Lower leg skin (tissue), 4 donors: Measurements from ENCODE around the gene BAG2. TPM values are rescaled to one million over a fixed set of nuclear protein-coding genes. Genes with fewer than 3 reads are reported as not detected.

ENCODE experiments used
- DNase-seq, 2 donors: peaks; one replicate each; pipeline ENCODE4 v3.0.0-alpha.2; 2019; ENCODE audit warnings: low spot score in 2 of 2
- H3K4me3 ChIP-seq: fragments of 200-600 bp; sonication (generic); 2 replicates; pipeline ENCODE4 v1.5.1; 2017; ENCODE audit warnings: mild to moderate bottlenecking, low read depth; ENCODE audit not compliant: poor library complexity, severe bottlenecking
- CTCF ChIP-seq, 3 donors: fragments of 450-650 bp; IDR thresholded peaks; one replicate each; pipeline ENCODE4 v1.5.1; 2016; ENCODE audit warnings: antibody characterized with exemption in 3 of 3, mild to moderate bottlenecking in 3 of 3, moderate library complexity in 2 of 3
- POLR2A ChIP-seq, 2 donors: fragments of 450-650 bp; IDR thresholded peaks; one replicate each; pipeline ENCODE4 v1.6.1; 2016 to 2017; ENCODE audit warnings: antibody characterized with exemption in 2 of 2, mild to moderate bottlenecking in 1 of 2, moderate library complexity in 1 of 2
- WGBS, 2 donors: methylation state at CpG; one replicate each; pipeline ENCODE4 v1.1.5; 2018; 5-methylcytosine and 5-hydroxymethylcytosine counted together
- intact Hi-C: fragments of 100-400 bp; cut with DNase I; formaldehyde crosslinking; loops from one replicate; pipeline ENCODE4 v1.15.0; 2023; ENCODE audit warnings: low total_unique reads
- total RNA-seq, 4 donors: library from RNA; depleted of rRNA; stranded (reverse); fragments of >200 nt; gene quantifications; one replicate each; pipeline ENCODE4 v1.1.0, GENCODE V29; 2016

The BAG2 gene
- total RNA-seq, 4 donors from 2014 or later = 0.49 to 1.2 (median 1.0) TPM

GRCh38 chr6:57147401-57147800, 24.7 kb upstream of the BAG2 start:
- DNase-seq = no peak
- intact Hi-C loops = no loop called here
- WGBS, 2 donors = 97 to 99% methylated on average over 5 of the region's 5 CpGs
- no peak overlapping the region for H3K4me3 ChIP-seq
- no peak for TF ChIP-seq CTCF (IDR thresholded peaks at IDR 0.05)
- no peak for TF ChIP-seq POLR2A (IDR thresholded peaks at IDR 0.05)

GRCh38 chr6:57147955-57148858, 23.9 kb upstream of the BAG2 start:
- intact Hi-C loops = no loop called here
- TF ChIP-seq CTCF (IDR thresholded peaks at IDR 0.05) (no peak), POLR2A (IDR thresholded peaks at IDR 0.05) (no peak)
- WGBS, 2 donors = 83 to 89% methylated on average over 7 of the region's 7 CpGs
- no peak for DNase-seq
- H3K4me3 ChIP-seq = no peak overlapping the region

- intact Hi-C loops = no loop called here
- no peak for TF ChIP-seq POLR2A (IDR thresholded peaks at IDR 0.05)
- no peak for TF ChIP-seq CTCF (IDR thresholded peaks at IDR 0.05)
- DNase-seq = no peak
- H3K4me3 ChIP-seq = no peak overlapping the region
Measured at GRCh38 chr6:57158658-57159057, 13.5 kb upstream of the BAG2 start.

DNA sequence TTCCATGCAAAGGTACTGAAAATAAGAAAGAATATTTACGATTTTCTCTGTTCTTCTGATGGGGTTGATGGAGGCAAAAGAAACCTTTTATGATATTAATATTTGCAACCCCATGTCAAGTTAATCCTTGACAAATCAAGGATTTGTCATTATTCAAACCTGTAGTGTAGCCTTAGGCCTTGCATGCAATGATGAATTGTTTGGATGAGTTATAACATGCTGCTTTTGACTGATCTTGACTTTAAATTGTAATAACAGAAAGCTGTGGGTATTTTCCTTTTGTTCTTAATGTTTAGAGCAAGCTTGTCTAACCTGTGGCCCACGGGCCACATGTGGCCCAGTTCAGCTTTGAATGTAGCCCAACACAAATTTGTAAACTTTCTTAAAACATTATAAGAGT, 13.0 kb upstream of the BAG2 start:
- no peak for DNase-seq
- H3K4me3 ChIP-seq = no peak overlapping the region
- TF ChIP-seq POLR2A (IDR thresholded peaks at IDR 0.05) (no peak), CTCF (IDR thresholded peaks at IDR 0.05) (no peak)
- 69 to 73% methylated on average over 2 of the region's 2 CpGs for WGBS, 2 donors
- intact Hi-C loops = no loop called here

- 93 to 96% methylated on average over 2 of the region's 2 CpGs for WGBS, 2 donors
- intact Hi-C loops = no loop called here
- no peak for DNase-seq
- TF ChIP-seq CTCF (IDR thresholded peaks at IDR 0.05) (no peak), POLR2A (IDR thresholded peaks at IDR 0.05) (no peak)
- no peak overlapping the region for H3K4me3 ChIP-seq
Measured at GRCh38 chr6:57162028-57162427, 10.1 kb upstream of the BAG2 start.

DNA sequence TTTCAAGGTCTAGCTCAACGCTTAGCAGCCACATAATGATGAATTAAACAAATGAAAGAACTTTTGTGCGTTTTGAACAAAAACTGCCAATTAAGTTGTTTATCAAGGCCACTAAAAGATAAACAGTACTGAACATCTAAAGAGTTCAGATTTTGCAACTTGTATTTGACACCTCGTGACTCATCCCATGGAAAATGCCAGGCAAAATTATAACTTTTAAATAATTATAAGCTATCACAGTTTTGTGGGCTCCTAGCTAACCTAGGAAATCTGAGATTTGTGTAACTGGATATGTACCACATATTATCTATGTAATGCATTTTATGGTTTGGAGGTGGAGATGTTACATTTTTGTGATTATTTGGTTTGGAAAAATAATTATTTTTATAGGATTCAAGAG, 9.6 kb upstream of the BAG2 start:
- TF ChIP-seq POLR2A (IDR thresholded peaks at IDR 0.05) (no peak), CTCF (IDR thresholded peaks at IDR 0.05) (no peak)
- intact Hi-C loops = no loop called here
- H3K4me3 ChIP-seq = no peak overlapping the region
- DNase-seq = no peak
- WGBS, 2 donors = 96 to 97% methylated on average over 3 of the region's 3 CpGs
